Neural cell (in vitro differentiated cells): ENCODE data around the gene CEBPZOS. TPM values are rescaled to one million over a fixed set of nuclear protein-coding genes. Genes with fewer than 3 reads are reported as not detected.

ENCODE experiments used
- H2AFZ ChIP-seq: fragments of 200-600, 300-800 bp; sonication (generic), shearing (Covaris generic); 2 replicates; pipeline ENCODE4 v1.6.0; 2014; ENCODE audit warnings: low read depth, mild to moderate bottlenecking, antibody characterized with exemption, low read length, moderate library complexity
- H3F3A ChIP-seq: fragments of 200-600 bp; shearing (Covaris generic); 2 replicates; pipeline ENCODE4 v1.6.1; 2016; ENCODE audit warnings: mild to moderate bottlenecking, moderate library complexity, mixed read lengths, antibody characterized with exemption, low read length; ENCODE audit not compliant: insufficient read depth, poor library complexity, severe bottlenecking
- H3K27ac ChIP-seq: fragments of 200-600, 300-800 bp; sonication (generic), shearing (Covaris generic); 2 replicates; pipeline ENCODE4 v1.5.1; 2014; ENCODE audit warnings: mild to moderate bottlenecking, low read length, moderate library complexity
- H3K27me3 ChIP-seq: fragments of 300-800, 200-600 bp; sonication (generic), shearing (Covaris generic); 2 replicates; pipeline ENCODE4 v1.6.0; 2014; ENCODE audit warnings: mild to moderate bottlenecking, low read depth, low read length, moderate library complexity; ENCODE audit not compliant: insufficient read depth
- H3K36me3 ChIP-seq: fragments of 300-800, 200-600 bp; sonication (generic), shearing (Covaris generic); 2 replicates; pipeline ENCODE4 v1.5.1; 2014; ENCODE audit warnings: mild to moderate bottlenecking, antibody characterized with exemption, low read length, moderate library complexity; ENCODE audit not compliant: insufficient read depth
- H3K4me2 ChIP-seq: fragments of 300-800, 200-600 bp; sonication (generic), shearing (Covaris generic); 2 replicates; pipeline ENCODE4 v1.6.0; 2014; ENCODE audit warnings: mild to moderate bottlenecking, low read length
- H3K4me3 ChIP-seq: fragments of 300-800, 200-600 bp; sonication (generic), shearing (Covaris generic); 2 replicates; pipeline ENCODE4 v1.5.1; 2014; ENCODE audit warnings: mild to moderate bottlenecking, low read length, moderate library complexity
- H3K79me2 ChIP-seq: fragments of 200-600 bp; shearing (Covaris generic); replicated peaks from 2 replicates; pipeline ENCODE4 v1.6.0; 2014; ENCODE audit warnings: mild to moderate bottlenecking, low read length, moderate library complexity; ENCODE audit not compliant: insufficient read depth
- H3K9ac ChIP-seq: fragments of 300-800, 200-600 bp; sonication (generic), shearing (Covaris generic); 2 replicates; pipeline ENCODE4 v1.6.1; 2016; ENCODE audit warnings: mild to moderate bottlenecking, low read length, mixed read lengths
- H3K9me2 ChIP-seq: fragments of 200-600 bp; shearing (Covaris generic); 2 replicates; pipeline ENCODE4 v1.6.1; 2016; ENCODE audit warnings: mild to moderate bottlenecking, low read length, mixed read lengths; ENCODE audit not compliant: insufficient read depth
- H3K9me3 ChIP-seq: fragments of 200-600, 300-800 bp; sonication (generic), shearing (Covaris generic); 2 replicates; pipeline ENCODE4 v1.6.1; 2016; ENCODE audit warnings: mild to moderate bottlenecking, mixed run types, low read length, moderate library complexity, mixed read lengths
- H4K20me1 ChIP-seq: fragments of 200-600 bp; shearing (Covaris generic); 2 replicates; pipeline ENCODE4 v1.6.1; 2016; ENCODE audit warnings: mild to moderate bottlenecking, mixed run types; ENCODE audit not compliant: insufficient read depth
- EP300 ChIP-seq: fragments of 450-650 bp; conservative IDR thresholded peaks from 2 replicates; pipeline ENCODE4 v1.6.1; 2014; ENCODE audit warnings: antibody characterized with exemption, mild to moderate bottlenecking, moderate library complexity; ENCODE audit not compliant: poor library complexity, severe bottlenecking
- EZH2 ChIP-seq: fragments of 200-600, 300-800 bp; shearing (Covaris generic), sonication (generic); IDR thresholded peaks from 2 replicates; pipeline ENCODE4 v1.6.1; 2014; ENCODE audit warnings: antibody characterized with exemption, low read length, borderline replicate concordance, mild to moderate bottlenecking; ENCODE audit not compliant: insufficient read depth, poor library complexity, severe bottlenecking
- MXI1 ChIP-seq: fragments of 450-650 bp; conservative IDR thresholded peaks from 2 replicates; pipeline ENCODE4 v1.6.1; 2014; ENCODE audit warnings: antibody characterized with exemption, mild to moderate bottlenecking; ENCODE audit not compliant: poor library complexity, severe bottlenecking
- POLR2AphosphoS5 ChIP-seq: IDR thresholded peaks from 2 replicates; pipeline ENCODE4 v1.6.1; 2012
- RAD21 ChIP-seq: fragments of 450-650 bp; conservative IDR thresholded peaks from 2 replicates; pipeline ENCODE4 v1.6.1; 2014; ENCODE audit warnings: antibody characterized with exemption, mild to moderate bottlenecking, moderate library complexity
- SMC3 ChIP-seq: fragments of 450-650 bp; conservative IDR thresholded peaks from 2 replicates; pipeline ENCODE4 v1.6.1; 2014; ENCODE audit warnings: antibody characterized with exemption, mild to moderate bottlenecking, moderate library complexity; ENCODE audit not compliant: poor library complexity
- TAF1 ChIP-seq: IDR thresholded peaks from 2 replicates; pipeline ENCODE4 v1.6.1; 2012; ENCODE audit warnings: low read depth
- polyA plus RNA-seq: library from polyadenylated mRNA; depleted of rRNA; stranded (reverse); fragments of >200 nt; gene quantifications from 2 replicates; pipeline ENCODE4 v1.2.3, GENCODE V29; 2014
- TF ChIP-seq, protein P1 (sequence below): fragments of 450-650 bp; IDR thresholded peaks from 2 replicates; pipeline ENCODE4 v1.5.1; 2014; ENCODE audit warnings: antibody characterized with exemption, mild to moderate bottlenecking, moderate library complexity; ENCODE audit not compliant: poor library complexity, severe bottlenecking
- TF ChIP-seq, protein P2 (sequence below): IDR thresholded peaks from 2 replicates; pipeline ENCODE4 v1.6.1; 2012; ENCODE audit warnings: borderline replicate concordance

Gene CEBPZOS
- polyA plus RNA-seq, 1 donor from 2014 or later = 4.9 TPM

DNA sequence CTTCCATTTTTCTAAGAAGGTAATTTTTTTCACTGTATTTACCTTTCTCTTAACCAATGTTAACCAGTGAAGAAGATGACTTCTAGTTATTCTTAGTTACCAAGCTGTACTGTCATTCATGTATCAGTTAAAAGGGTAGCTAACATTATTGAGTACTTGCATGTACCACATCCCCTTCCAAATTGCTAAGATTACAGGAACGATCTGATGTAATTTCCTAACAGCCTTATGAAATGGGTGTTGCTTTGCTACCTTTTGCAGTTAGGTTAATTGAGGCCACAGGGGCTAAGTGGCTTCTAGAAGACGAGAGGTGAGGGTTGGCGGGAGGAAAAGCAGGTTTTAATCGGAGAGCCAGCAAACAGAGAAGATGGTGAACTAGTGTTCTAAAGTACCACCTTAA is 6.0 kb upstream of the CEBPZOS start:
- Histone ChIP-seq H3K4me2 (no peak overlapping the region), H3K9me3 (no peaks in the 10 kb centered on the region), H3K79me2 (no peaks in the 10 kb centered on the region), H2AFZ (no peak overlapping the region), H3F3A (no peaks in the 10 kb centered on the region), H3K4me3 (no peak overlapping the region), H3K9ac (no peak overlapping the region), H3K36me3 (no peaks in the 10 kb centered on the region), H4K20me1 (no peaks in the 10 kb centered on the region), H3K27me3 (no peaks in the 10 kb centered on the region), H3K27ac (no peak overlapping the region), H3K9me2 (no peaks in the 10 kb centered on the region)
- TF ChIP-seq TAF1 (no peak), SMC3 (no peak), EZH2 (no peak), POLR2AphosphoS5 (no peak), MXI1 (no peak), EP300 (no peak), RAD21 (no peak)
- TF ChIP-seq, protein P1, sequence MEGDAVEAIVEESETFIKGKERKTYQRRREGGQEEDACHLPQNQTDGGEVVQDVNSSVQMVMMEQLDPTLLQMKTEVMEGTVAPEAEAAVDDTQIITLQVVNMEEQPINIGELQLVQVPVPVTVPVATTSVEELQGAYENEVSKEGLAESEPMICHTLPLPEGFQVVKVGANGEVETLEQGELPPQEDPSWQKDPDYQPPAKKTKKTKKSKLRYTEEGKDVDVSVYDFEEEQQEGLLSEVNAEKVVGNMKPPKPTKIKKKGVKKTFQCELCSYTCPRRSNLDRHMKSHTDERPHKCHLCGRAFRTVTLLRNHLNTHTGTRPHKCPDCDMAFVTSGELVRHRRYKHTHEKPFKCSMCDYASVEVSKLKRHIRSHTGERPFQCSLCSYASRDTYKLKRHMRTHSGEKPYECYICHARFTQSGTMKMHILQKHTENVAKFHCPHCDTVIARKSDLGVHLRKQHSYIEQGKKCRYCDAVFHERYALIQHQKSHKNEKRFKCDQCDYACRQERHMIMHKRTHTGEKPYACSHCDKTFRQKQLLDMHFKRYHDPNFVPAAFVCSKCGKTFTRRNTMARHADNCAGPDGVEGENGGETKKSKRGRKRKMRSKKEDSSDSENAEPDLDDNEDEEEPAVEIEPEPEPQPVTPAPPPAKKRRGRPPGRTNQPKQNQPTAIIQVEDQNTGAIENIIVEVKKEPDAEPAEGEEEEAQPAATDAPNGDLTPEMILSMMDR = no peak
- TF ChIP-seq, protein P2, sequence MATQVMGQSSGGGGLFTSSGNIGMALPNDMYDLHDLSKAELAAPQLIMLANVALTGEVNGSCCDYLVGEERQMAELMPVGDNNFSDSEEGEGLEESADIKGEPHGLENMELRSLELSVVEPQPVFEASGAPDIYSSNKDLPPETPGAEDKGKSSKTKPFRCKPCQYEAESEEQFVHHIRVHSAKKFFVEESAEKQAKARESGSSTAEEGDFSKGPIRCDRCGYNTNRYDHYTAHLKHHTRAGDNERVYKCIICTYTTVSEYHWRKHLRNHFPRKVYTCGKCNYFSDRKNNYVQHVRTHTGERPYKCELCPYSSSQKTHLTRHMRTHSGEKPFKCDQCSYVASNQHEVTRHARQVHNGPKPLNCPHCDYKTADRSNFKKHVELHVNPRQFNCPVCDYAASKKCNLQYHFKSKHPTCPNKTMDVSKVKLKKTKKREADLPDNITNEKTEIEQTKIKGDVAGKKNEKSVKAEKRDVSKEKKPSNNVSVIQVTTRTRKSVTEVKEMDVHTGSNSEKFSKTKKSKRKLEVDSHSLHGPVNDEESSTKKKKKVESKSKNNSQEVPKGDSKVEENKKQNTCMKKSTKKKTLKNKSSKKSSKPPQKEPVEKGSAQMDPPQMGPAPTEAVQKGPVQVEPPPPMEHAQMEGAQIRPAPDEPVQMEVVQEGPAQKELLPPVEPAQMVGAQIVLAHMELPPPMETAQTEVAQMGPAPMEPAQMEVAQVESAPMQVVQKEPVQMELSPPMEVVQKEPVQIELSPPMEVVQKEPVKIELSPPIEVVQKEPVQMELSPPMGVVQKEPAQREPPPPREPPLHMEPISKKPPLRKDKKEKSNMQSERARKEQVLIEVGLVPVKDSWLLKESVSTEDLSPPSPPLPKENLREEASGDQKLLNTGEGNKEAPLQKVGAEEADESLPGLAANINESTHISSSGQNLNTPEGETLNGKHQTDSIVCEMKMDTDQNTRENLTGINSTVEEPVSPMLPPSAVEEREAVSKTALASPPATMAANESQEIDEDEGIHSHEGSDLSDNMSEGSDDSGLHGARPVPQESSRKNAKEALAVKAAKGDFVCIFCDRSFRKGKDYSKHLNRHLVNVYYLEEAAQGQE = no peak

- Histone ChIP-seq H3K4me3 (no peak overlapping the region), H3K9ac (no peak overlapping the region)
- no peak for TF ChIP-seq EP300
- TF ChIP-seq SMC3 = no peak
- TF ChIP-seq TAF1 = no peak
- no peak for TF ChIP-seq POLR2AphosphoS5
- TF ChIP-seq MXI1 = no peak
- TF ChIP-seq, protein P2 = no peak
Measured at GRCh38 chr2:37191253-37191652, 5.0 kb upstream of the CEBPZOS start.

More at GRCh38 chr2:37191253-37191652, 5.0 kb upstream of the CEBPZOS start:
- no peaks in the 10 kb centered on the region for H3K9me2 ChIP-seq
- no peaks in the 10 kb centered on the region for H3K36me3 ChIP-seq
- H3K27me3 ChIP-seq = no peaks in the 10 kb centered on the region
- H3K27ac ChIP-seq = no peak overlapping the region
- no peaks in the 10 kb centered on the region for H3K79me2 ChIP-seq
- no peaks in the 10 kb centered on the region for H3F3A ChIP-seq
- H4K20me1 ChIP-seq = no peaks in the 10 kb centered on the region
- no peaks in the 10 kb centered on the region for H3K9me3 ChIP-seq
- no peak overlapping the region for H3K4me2 ChIP-seq
- no peak overlapping the region for H2AFZ ChIP-seq
